KMS-11 (cell line): ENCODE results near the gene GRHPR.

Experiments used
- H2AFZ ChIP-seq: fragments of 200-600 bp; sonication (generic); 2 replicates; pipeline ENCODE4 v1.6.1; 2016; ENCODE audit warnings: antibody characterized with exemption, mixed run types, low read depth
- H3K27ac ChIP-seq: fragments of 200-600 bp; sonication (generic); 2 replicates; pipeline ENCODE4 v1.6.1; 2016; ENCODE audit warnings: mild to moderate bottlenecking, mixed run types
- H3K27me3 ChIP-seq: fragments of 200-600 bp; sonication (generic); 2 replicates; pipeline ENCODE4 v1.6.1; 2017; ENCODE audit warnings: mild to moderate bottlenecking, low read depth, mixed run types, moderate library complexity; ENCODE audit not compliant: insufficient read depth
- H3K36me3 ChIP-seq: fragments of 200-600 bp; sonication (generic); 2 replicates; pipeline ENCODE4 v1.6.1; 2017; ENCODE audit warnings: mild to moderate bottlenecking, mixed run types; ENCODE audit not compliant: insufficient read depth
- H3K4me1 ChIP-seq: fragments of 200-600 bp; sonication (generic); 2 replicates; pipeline ENCODE4 v1.6.1; 2016; ENCODE audit warnings: mild to moderate bottlenecking, low read depth, mixed run types; ENCODE audit not compliant: poor library complexity, severe bottlenecking
- H3K4me2 ChIP-seq: fragments of 200-600 bp; sonication (generic); 2 replicates; pipeline ENCODE4 v1.7.0; 2016; ENCODE audit warnings: mild to moderate bottlenecking, mixed run types
- H3K4me3 ChIP-seq: fragments of 200-600 bp; sonication (generic); IDR thresholded peaks from 2 replicates; pipeline ENCODE4 v1.6.1; 2017; ENCODE audit warnings: low read depth, low read length, mixed read lengths; ENCODE audit not compliant: insufficient read depth
- H3K79me2 ChIP-seq: fragments of 200-600 bp; sonication (generic); 2 replicates; pipeline ENCODE4 v1.6.1; 2016; ENCODE audit warnings: low read depth, mixed run types; ENCODE audit not compliant: insufficient read depth
- H3K9ac ChIP-seq: fragments of 200-600 bp; sonication (generic); 2 replicates; pipeline ENCODE4 v1.6.1; 2016; ENCODE audit warnings: mild to moderate bottlenecking, mixed run types
- H4K20me1 ChIP-seq: fragments of 200-600 bp; sonication (generic); 2 replicates; pipeline ENCODE4 v1.6.1; 2016; ENCODE audit warnings: mild to moderate bottlenecking, mixed run types; ENCODE audit not compliant: insufficient read depth
- TF ChIP-seq, protein P1 (sequence below): fragments of 200-600 bp; sonication (generic); conservative IDR thresholded peaks from 2 replicates; pipeline ENCODE4 v1.6.1; 2017; ENCODE audit warnings: low read depth, mild to moderate bottlenecking, antibody characterized with exemption, low read length, moderate library complexity, mixed read lengths

Gene GRHPR

DNA sequence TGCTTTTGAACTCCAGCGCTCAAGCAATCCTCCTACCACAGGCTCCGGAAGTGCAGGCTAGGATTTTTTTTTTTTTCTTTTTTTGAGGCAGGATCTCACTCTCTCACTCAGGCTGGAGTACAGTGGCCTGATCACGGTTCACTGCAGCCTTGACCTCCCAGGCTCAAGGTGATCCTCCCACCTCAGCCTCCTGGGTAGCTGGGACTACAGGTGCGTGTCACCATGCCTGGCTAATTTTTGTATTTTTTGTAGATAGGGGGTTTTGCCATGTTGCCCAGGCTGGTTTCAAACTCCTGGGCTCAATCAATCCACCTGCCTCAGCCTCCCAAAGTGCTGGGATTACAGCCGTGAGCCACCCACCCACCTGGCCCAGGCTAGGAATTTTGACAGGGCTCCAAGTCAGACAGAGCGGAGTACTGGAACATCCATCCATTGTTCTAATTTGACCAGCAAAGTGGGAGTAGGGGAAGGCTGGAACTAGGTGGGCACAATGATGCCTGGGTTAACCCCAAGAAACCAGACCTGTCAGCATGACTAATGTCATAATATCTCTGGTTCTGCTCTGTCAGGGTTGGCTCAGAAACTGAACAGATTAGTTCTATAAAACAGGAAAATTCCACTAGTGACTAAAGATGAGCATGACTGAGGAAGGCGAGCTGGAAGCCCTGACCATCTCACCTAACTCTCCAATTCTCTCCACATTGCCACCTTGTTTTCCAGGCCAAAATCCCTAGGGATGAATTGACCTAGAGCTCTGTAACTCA lies 33.6 kb downstream of the GRHPR start:
- H3K9ac ChIP-seq = no peak overlapping the region
- no peak overlapping the region for H2AFZ ChIP-seq
- H3K4me3 ChIP-seq = no peak overlapping the region
- no peaks in the 10 kb centered on the region for H4K20me1 ChIP-seq
- no peaks in the 10 kb centered on the region for H3K27me3 ChIP-seq
- H3K27ac ChIP-seq = no peak overlapping the region
- H3K4me2 ChIP-seq = no peak overlapping the region
- no peaks in the 10 kb centered on the region for H3K36me3 ChIP-seq
- peaks cover 21% of the 10 kb centered on the region; the same call in 1 of the 2 replicates for H3K79me2 ChIP-seq
- no peaks in the 10 kb centered on the region for H3K4me1 ChIP-seq
- TF ChIP-seq, protein P1, sequence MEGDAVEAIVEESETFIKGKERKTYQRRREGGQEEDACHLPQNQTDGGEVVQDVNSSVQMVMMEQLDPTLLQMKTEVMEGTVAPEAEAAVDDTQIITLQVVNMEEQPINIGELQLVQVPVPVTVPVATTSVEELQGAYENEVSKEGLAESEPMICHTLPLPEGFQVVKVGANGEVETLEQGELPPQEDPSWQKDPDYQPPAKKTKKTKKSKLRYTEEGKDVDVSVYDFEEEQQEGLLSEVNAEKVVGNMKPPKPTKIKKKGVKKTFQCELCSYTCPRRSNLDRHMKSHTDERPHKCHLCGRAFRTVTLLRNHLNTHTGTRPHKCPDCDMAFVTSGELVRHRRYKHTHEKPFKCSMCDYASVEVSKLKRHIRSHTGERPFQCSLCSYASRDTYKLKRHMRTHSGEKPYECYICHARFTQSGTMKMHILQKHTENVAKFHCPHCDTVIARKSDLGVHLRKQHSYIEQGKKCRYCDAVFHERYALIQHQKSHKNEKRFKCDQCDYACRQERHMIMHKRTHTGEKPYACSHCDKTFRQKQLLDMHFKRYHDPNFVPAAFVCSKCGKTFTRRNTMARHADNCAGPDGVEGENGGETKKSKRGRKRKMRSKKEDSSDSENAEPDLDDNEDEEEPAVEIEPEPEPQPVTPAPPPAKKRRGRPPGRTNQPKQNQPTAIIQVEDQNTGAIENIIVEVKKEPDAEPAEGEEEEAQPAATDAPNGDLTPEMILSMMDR = no peak

DNA sequence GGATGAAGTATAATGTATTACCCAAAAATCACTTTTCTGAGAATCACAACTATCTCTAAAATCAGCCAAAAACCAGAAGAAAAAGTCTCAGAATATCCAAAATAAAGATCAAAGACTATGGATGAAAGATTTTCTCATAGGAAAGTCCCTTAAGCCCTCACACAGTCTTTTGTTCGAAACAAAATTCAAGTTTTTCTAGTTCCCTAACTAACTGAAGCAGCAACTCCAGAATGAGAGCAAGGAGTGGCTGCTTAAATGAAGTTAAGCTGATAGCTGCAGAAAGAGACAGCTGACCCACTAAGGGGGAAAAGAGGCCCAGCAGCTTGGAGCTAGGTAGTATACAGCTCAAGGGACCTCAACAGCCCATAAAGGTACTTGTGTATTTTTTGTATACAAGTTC lies 34.3 kb downstream of the GRHPR start:
- no peaks in the 10 kb centered on the region for H3K4me1 ChIP-seq
- H3K4me2 ChIP-seq = no peak overlapping the region
- no peaks in the 10 kb centered on the region for H3K36me3 ChIP-seq
- no peak overlapping the region for H3K4me3 ChIP-seq
- H3K27ac ChIP-seq = no peak overlapping the region
- H4K20me1 ChIP-seq = no peaks in the 10 kb centered on the region
- TF ChIP-seq, protein P1 = no peak
- no peak overlapping the region for H2AFZ ChIP-seq
- H3K9ac ChIP-seq = no peak overlapping the region
- H3K79me2 ChIP-seq = peaks cover 29% of the 10 kb centered on the region; the same call in 1 of the 2 replicates
- H3K27me3 ChIP-seq = no peaks in the 10 kb centered on the region

- peaks cover 15% of the 10 kb centered on the region for H3K4me1 ChIP-seq
- TF ChIP-seq, protein P1 = no peak
- no peaks in the 10 kb centered on the region for H4K20me1 ChIP-seq
- H3K36me3 ChIP-seq = no peaks in the 10 kb centered on the region
- H3K27me3 ChIP-seq = no peaks in the 10 kb centered on the region
- peaks cover 41% of the 10 kb centered on the region; the same call in 1 of the 2 replicates for H3K79me2 ChIP-seq
- peak overlapping the region; percentile 47 for H3K4me3 ChIP-seq
- H3K4me2 ChIP-seq = peak overlapping the region; percentile 72
- peak overlapping the region; percentile 88; the same call in 1 of the 2 replicates for H3K9ac ChIP-seq
- peak overlapping the region; percentile 93; the same call in 1 of the 2 replicates for H3K27ac ChIP-seq
- no peak overlapping the region for H2AFZ ChIP-seq
Measured at GRCh38 chr9:37464006-37464405, 41.5 kb downstream of the GRHPR start.

- TF ChIP-seq, protein P1 = no peak
- Histone ChIP-seq H2AFZ (peak overlapping the region; percentile 81), H4K20me1 (no peaks in the 10 kb centered on the region), H3K4me1 (peaks cover 15% of the 10 kb centered on the region), H3K9ac (peak overlapping the region; percentile 88), H3K4me2 (peak overlapping the region; percentile 72), H3K4me3 (peak overlapping the region; percentile 47), H3K27me3 (no peaks in the 10 kb centered on the region), H3K36me3 (no peaks in the 10 kb centered on the region), H3K79me2 (peaks cover 41% of the 10 kb centered on the region; the same call in 1 of the 2 replicates), H3K27ac (peak overlapping the region; percentile 93)
Measured at GRCh38 chr9:37464426-37465248, 42.1 kb downstream of the GRHPR start.
